ENCODE measurements around the gene CTNNA2.

Gene CTNNA2

DNA sequence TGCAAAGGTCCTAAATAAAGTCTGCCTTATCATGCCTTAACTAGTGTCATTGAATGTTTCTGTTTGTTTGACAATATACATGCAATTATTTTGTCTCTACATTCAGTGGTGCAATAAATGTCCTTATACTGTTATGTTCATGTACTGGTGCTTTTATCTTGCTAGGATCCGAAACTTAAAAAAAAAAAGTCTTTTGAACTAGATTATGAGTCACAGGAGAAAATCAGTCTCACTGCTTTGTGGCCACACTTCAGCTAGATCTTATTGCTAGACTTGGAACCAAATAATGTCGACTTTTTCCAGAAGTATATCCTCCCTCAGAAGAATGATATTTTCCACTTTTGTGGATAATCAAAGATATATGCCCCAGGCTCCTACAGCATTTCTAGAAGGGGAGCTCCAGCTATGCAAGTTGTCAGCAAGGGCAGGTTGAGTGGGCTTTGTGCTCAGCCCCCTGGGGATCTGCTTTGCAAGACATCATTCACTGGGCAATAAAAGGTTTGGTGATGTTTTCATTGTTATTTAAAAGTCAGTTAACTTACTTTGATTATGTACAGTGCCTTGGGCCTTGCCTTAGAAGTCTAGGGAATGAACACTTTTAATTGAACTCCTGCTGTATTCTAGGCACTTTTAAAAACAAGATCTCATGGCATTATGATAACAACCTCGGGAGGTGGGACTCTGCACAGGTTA lies 948.8 kb downstream of the CTNNA2 start:
- DNase-seq, result no peak

DNA sequence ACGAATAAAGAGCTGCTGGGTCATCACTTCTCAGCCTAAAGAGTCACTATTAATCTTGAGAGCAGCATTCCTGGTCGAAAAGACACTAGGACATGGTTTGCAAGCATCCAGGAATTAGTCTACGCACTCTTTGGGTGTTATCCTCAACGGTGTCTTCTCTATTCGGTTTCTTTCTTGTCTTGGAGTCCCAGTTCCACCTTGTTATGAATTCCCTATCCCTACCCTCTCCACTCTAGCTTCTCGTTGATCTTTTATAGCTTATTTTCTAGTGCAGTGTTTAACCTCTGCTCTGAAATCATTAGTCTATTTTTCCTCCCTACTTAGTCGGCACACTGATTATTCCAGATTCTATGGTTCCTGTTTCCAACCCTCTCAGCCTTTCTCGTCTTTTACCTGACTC lies 949.8 kb downstream of the CTNNA2 start:
- no peak for DNase-seq

DNA sequence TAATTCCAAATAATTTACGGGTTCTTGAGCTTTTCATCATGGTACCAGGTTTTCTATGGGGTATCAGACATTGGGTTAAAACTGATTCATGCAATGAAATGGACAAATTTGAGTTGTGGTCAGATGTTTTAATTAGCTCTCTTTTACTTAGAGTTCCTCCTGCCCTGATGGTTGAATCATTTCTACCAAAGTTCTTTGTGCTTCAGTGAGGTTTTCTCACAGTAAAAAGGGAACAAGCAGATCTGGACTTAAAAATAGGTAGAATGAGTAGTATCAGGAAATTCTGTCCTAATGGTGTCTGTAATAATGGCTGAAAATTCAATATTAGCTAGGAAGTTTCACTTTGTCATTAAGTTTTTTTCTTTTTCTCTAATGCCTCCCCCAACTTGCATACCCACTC lies 951.4 kb downstream of the CTNNA2 start:
- DNase-seq, result no peak

DNA sequence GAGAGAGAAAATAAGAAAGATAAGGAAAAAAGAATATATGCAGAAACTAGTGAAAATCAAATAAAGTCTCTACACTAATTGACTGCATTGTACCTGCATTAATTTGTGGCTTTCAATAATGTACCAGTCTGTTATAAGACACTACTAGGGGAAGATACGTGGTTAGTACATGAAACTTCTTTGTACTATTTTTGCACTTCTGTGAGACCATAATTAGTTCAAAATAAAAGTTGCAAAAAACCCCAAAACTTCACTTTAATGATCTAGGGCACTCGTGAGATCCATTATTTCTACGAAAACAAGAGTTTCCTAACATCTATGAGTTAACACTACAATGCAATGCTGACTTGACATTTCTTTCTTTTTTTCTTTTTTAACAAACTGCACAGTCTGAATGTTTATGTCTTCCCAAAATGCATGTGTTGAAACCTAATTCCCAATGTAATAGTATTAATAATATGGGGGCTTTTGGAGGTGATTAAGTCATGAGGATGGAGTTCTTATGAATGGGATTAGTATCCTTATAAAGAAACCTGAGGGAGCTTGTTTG lies 954.5 kb downstream of the CTNNA2 start:
- no peak for DNase-seq

DNA sequence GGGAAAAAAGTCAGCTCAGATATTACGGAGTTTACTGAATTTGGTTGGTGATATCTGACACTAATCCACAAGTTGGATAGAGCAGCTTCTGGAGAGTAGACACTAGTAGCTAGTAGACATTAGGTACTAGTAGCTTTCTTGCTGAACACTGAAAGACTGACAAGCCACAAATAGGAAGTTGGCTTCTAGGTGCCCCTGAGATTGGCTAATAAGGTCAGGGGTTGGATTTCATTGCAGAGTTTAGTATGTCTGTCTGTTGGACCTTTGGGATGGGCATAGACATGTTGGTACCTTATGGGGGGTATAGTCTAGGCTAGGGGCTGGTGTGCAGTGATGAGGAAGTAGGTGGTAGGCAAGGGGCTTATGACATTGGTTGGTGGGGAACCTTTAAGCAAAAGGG lies 956.6 kb downstream of the CTNNA2 start:
- no peak for DNase-seq

DNA sequence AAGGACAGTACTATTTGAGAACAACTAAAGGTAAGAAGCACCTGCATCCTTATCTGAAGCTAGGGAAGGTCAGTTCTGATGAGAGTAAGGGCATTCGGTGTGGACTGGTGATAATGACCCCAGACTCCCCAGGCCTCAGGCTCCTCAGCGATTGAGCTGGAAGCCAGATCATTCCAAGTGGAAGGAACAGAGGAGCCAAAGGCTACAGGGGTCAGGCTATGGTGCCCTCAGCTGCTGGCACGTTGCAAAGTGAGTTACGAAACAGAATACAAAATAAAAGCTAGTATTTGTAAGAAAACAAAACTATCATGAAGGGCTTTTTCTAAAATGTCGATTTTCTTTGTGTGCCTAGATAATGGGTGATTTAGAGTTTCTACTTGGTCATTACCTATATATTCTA lies 960.2 kb downstream of the CTNNA2 start:
- no peak for DNase-seq

DNA sequence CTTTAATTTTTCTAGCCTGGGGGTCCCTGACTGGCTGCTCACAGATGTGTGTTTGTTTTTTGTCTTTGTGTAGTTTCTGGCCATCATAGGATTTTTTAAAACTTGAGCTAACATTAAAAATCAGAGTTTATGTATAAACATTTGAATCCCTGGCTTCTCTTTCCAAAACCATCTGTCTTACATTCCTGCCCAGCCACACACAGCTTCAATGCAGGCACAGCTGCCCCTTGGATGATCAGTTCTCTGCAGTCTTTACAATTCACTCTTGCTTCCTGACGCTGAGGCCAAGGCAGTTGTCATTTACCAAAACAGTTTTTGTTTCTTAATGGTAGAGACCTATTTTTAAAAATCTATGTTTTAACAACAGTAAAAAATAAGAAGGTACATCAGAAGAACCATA lies 960.9 kb downstream of the CTNNA2 start:
- DNase-seq, result no peak

DNA sequence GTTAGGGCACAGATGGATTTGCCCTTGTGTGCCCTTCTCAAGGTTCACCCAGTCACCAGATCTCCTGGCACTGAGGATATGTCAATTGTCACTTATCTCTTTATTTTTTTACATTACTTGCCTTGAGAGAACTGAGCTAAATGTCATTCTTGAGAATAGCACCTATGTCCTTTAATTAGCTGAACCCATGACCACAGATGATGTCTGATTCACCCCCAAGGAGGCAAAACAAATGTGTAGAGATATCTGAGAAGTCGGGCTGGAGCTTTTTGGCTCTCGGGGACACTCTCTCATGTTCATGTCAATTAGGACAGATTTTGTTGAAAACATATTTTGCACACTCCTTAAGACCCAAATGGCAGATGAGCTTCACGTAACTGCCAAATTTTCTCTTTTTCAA lies 963.1 kb downstream of the CTNNA2 start:
- no peak for DNase-seq

DNA sequence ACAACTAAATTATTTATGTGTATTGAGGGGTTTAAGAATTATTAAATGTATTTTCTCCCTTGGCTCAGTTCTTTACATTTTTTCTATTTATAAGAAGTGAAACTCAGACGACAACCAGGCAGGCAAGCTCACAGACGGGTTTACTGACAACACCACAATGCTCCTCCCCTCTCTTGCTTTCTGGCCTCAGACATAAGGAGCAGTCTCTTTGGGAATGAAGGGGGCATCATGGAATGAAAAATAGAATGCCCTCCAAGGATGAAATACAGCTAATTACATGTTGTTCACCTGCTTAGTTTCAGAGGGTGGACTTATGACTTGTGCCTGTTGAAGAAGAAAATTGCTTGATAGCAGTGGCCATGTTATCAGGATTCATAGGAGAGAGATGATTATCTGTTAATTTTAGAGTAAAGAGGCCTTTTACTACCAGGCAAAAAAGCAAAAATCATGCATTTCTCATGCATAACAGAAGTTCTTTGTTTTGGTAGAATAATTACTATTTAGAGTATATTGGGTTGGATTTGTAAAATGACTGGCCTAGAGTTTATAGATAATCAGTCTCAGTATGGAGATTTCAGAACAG lies 963.8 kb downstream of the CTNNA2 start:
- no peak for DNase-seq

DNA sequence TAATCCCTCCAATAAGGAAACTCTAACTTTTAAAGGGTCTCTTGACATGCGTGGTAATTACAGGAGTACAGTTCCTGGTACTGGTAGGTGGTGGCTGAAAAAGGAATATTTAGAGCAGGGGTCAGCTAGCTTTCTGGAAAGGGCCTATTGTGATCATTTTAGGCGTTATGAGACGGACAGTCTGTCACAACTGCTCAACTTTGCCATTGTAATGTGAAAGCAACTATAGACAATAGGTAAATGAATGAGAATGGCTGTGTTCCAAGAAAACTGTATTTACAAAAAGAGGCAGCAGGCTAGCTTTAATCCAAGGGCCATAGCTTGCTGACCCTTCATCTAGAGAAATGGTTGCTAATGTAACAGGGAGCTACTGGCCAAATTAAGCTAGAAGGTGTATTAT lies 969.4 kb downstream of the CTNNA2 start:
- DNase-seq, result no peak

DNA sequence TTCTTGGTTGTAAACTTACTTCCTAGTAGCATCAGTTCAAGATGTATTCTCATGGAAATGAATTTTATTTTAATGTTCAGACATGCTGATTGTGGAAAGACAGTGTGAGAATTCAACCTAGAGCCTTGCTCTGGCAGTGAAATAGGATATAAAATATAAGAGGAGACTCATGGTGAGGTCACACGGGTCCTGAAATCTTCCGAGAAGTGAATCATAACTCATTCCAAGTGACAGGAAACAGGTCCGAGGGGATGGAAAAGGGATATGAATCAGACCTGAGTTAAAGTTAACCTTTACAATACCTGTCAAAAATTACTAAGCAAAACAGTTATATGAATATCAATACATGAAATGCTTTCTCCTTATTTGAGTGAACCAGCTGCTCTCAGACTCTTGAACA lies 976.9 kb downstream of the CTNNA2 start:
- DNase-seq, result peak; percentile 59

DNA sequence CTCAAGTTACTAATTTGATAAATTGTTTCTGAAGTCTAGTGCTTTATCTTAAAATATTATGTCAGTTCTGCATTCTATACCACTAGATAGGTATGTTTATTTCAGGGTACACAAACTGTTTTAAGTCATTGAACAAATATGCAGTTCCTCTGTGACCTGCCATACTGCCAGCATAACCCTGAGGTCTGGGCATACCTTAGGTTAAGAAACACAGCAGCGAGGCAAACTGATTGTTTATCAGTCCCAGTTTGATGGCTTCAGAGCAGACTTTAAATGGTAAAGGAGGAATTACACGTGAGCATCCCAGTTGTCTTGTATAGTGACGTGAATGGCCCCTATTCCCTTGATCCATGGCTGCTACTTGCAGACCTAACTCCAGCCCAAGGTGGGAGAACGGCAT lies 978.1 kb downstream of the CTNNA2 start:
- no peak for DNase-seq

DNA sequence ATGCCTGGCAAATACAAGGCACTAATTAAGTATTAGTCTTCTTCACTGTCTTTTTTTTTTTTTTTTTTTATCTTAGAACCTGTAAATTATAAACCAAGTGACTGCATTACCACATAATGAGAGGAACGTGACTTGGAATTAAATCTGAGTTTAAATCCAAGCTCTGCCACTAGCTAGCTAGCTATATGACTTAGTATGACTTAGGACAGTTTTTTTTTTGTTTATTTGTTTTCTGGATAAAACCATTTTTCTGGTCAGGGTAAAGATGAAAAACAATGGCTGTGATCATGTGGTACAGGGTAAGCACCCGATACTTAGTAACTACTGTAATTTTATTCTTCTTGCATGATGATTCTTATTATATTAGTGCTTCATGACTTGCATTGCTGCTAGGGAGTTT lies 983.5 kb downstream of the CTNNA2 start:
- no peak for DNase-seq

DNA sequence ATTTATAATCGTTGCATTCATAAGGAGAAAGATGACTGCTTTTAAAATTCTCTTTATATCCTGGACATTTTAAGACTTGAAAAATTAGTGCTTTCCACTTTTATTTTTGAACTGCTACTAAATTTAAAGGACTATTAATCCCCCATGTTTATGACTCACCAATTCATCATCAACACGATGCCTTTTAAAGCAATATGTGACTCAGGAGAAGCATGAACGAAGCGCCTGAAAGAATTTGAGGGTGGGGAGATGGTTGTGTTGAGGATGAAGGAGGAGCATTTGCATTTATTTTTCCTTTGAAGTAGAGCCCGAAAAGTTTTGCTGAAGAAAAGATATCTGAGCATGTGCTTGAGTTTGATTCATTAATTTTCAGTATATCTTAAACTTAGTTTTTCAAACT lies 983.9 kb downstream of the CTNNA2 start:
- DNase-seq, result peak; percentile 71

DNA sequence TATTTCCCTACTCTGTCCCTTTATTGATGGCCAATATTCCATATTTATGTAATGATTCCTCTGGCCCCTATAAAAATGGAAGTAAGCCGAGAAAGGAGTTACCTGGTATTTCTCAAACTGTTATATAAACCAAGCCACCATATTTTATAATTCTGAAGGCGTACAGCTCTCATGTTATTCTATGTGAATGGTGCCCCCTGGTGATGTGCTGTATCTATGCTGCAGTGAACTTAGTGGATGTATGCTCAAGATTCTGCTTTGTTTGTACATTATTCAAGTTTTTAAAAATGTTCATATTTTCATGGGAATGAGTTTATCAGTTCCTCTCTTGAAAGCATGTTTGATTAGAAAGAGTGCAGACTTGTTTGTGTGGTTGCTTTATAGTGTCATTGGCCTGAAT lies 986.2 kb downstream of the CTNNA2 start:
- peak; percentile 47 for DNase-seq

DNA sequence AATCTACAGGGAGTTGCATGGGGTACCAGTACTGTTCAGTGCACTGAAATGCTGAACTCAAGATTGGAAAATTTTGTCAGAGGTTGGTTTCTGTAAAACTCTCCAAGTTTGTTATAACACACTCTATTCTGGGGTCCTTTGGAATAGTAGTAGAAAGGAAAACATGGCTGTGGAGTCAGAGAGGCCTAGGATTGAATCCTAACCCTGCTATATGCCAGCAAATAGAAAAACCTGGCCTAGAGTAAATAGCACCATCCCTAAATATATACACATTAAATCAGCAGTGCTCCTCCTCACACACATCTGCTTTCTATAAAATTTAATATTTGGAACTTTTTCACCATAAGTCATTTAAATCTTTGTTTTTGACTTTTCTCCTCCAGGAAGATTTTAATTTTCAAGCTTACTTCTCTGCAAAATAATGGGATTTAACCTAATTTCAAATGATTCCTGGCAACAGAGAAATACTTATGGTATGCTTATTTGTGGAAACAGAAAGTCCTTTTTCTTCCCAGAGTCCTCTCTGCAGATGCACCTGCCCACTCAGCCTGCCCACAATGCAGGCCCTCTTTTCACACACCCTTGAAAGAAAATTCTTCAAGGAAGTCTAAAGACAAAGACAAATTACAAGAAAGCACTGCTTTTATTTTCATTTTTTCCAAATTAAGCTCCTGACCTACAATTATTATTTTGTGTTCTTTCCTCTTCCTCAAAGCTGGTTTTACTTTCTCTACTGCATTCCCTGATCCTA lies 989.2 kb downstream of the CTNNA2 start:
- no peak for DNase-seq

DNA sequence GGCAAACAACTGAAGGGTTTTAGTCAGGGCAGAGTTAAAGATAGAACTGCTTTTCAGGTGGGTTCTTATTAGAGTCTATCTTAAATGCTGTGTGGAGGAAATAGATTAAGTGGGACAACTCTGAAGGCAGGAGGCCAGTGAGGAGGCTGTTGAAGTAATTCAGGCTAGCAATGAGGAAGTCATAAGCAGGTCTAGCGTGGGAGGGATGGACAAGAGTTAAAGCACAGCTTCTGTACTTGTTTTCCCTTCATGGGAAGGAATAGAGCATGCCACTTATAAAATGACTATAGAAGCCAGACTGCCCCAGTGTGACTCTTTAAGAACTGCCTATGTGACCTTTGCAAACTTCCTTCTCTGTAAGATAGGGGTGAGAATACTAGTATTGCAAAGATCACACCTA lies 993.7 kb downstream of the CTNNA2 start:
- DNase-seq, result no peak

DNA sequence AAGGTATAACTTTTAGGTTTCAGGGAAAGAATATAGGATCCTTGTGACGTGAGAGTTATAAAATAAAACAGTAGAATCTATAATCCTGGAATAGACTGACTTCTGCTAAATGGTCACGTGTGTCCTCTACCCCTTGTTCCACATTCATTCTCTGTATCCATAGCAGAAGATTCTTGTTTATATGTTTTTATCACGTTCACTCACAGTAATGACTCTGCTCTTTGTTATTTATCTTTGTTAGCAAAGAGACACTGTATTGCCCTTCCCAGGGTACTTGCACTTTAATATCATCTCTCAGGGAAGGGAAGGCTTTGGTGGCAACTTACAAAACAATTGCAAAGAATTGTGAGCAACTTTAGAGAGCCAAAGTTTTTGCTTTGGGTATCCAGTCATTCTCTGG lies 997.9 kb downstream of the CTNNA2 start:
- no peak for DNase-seq

DNA sequence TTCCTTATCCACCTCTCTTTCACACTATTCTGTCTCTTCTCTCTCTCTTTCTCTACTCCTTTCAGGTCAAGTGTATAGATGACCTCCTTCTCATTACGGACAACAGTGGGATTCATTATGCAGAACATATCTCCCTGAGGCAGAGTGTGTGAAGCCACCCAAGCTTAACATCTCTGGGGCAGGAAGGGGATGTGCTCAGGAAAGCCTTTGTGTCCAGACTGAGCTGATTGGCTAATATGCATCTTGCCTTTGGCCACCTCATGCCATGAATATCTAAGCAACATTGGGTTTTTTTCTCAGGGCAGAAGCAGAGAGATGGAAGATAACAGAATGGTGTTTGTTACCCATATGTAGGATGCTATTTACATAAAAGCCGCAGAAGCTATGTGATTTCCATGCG lies 1003.1 kb downstream of the CTNNA2 start:
- DNase-seq, result no peak

DNA sequence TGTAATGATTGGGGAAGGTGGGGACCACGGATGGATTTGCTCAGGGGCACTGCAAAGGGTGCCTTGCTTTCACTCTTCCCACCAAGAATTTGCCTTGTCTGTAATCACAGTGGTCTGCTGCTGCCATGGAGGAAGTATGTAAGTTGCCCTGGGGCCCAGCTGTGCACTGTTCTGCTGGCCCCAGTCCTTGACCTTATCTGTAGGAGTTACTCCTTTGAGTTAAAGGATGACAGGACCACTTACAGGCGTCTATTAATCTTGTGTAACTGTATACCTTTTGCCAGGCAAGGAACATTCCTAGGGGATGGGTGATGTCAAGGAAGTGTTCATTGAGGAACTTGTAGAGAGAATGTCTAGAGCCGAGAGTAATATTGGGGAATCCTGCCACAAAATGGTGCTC lies 1004.5 kb downstream of the CTNNA2 start:
- DNase-seq, result no peak

DNA sequence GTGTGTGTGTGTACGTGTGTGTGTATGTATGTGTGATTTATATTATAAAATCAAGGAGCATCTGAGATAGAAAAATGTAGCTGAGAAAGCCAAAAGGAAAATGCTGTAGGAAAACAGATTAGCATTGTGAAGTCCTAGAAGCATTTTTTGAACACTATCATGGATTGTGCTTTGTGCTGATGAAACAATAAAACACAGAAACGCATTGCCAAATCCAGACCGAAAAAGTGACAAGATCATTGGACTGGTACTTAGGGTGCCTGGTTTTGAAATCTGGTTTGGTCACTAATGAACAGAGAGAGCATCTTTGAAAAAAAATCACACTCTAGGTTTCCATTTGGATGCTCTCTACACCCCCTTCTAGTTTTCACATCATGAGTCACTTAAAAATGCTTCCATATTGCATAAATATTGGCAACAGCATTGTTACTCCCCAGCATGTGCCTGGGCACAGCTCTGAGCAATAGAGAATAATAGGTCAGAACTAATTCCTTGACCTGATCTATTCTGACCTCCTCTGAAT lies 1006.3 kb downstream of the CTNNA2 start:
- no peak for DNase-seq

DNA sequence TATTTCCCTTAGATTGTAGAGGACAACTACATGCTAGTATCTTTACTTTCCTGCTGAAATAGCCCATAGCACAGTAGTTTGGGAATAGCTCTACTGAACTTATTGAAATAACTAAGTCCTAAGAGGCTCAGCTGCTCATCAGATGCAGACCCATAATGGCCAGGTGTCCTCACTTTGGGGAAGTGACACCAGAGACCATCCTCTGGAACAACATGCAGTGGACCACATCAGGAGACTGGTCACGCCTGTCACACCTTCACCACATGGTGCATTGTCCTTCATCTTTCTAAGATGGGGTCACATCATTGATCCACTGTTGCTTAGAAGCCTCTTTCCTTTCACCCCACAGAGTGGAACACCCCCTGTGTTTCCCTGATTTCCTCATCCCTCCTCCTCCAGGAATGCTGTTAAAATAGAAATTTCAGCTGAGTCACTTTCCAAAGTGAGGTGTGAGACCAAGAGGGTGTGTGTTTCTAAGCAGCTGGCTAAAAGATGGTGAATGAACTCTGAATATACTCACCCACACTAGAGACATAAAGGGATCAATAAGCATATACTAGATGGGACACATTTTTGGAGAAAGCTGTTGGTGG lies 1006.9 kb downstream of the CTNNA2 start:
- no peak for DNase-seq

DNA sequence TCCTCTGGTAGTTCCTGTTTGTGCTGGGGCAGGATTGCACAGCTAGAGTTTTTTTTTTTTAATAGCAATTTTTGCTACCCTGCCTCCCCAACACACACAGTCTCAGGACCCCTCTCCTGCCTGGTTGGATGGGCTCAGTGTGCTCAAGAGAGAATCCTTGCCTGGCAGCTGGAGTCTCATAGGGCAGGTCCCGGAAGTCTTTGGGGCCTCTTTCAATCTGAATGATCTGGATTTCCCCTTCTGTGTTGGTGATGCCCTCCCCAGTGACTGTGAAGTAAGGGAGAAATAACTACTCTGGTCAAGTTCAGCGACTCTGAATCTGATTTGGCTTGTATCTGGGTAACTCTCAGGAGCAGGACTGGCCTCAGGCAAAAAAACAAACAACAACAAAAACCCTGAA lies 1012.3 kb downstream of the CTNNA2 start:
- DNase-seq, result no peak

DNA sequence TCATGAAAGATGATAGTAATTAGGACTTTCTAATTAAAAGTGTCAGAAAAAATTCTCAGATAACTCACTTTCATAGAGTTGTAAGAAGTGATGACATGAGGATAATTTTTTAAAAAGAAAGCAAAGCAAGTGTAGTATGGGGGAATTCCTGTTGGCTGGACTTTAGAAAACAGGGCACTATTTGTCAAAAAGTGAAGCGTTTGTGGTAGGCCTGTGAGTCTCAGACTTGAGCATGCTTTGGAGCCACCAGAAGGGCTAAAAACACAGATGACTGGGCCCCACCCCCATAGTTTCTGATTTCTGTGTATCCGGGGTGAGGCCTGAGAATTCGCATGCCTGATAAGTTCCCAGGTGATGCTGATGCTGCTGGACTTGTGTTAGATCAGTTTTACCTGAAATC lies 1014.3 kb downstream of the CTNNA2 start:
- no peak for DNase-seq

All from kidney glomerular epithelial cell (primary cell).